Heart left ventricle (tissue), 16 donors: ENCODE data around the gene NGEF. TPM values are rescaled to one million over a fixed set of nuclear protein-coding genes. Genes with fewer than 3 reads are reported as not detected.

Experiments
- ATAC-seq, 4 donors: fragments of 200-7000 bp; cut with Tn5 transposase; one replicate each; pipeline ENCODE4 v1.9.1; 2020 to 2022; ENCODE audit warnings: moderate library complexity in 4 of 4, mild to moderate bottlenecking in 3 of 4, moderate number of reproducible peaks in 1 of 4
- DNase-seq, 5 donors: peaks; one replicate each; pipeline ENCODE4 v3.0.0-alpha.2; 2020
- H3K27ac ChIP-seq, 12 donors: fragments of 200-600 bp; sonication (generic) in 4 of 12; one replicate each; pipeline versions ENCODE4 v1.5.0 to v1.8.0; 2016 to 2022; ENCODE audit warnings: mild to moderate bottlenecking in 2 of 12
- H3K27me3 ChIP-seq, 9 donors: fragments of 200-600 bp; sonication (generic) in 2 of 9; one replicate each; pipeline versions ENCODE4 v1.5.1 to v1.8.0; 2016 to 2022; ENCODE audit warnings: mild to moderate bottlenecking in 3 of 9
- H3K36me3 ChIP-seq, 9 donors: fragments of 200-600 bp; sonication (generic) in 2 of 9; one replicate each; pipeline versions ENCODE4 v1.5.0 to v1.8.0; 2018 to 2022; ENCODE audit warnings: mild to moderate bottlenecking in 2 of 9
- H3K4me1 ChIP-seq, 12 donors: fragments of 200-600 bp; sonication (generic) in 4 of 12; one replicate each; pipeline versions ENCODE4 v1.5.0 to v1.8.0; 2016 to 2022; ENCODE audit warnings: mild to moderate bottlenecking in 3 of 12
- H3K4me3 ChIP-seq, 12 donors: fragments of 200-600 bp; sonication (generic) in 4 of 12; one replicate each; pipeline versions ENCODE4 v1.5.0 to v1.8.0; 2017 to 2022; ENCODE audit warnings: mild to moderate bottlenecking in 9 of 12, moderate library complexity in 4 of 12
- H3K9me3 ChIP-seq, 12 donors: fragments of 200-600 bp; sonication (generic) in 4 of 12; one replicate each; pipeline versions ENCODE4 v1.5.0 to v1.8.0; 2016 to 2022; ENCODE audit warnings: mild to moderate bottlenecking in 1 of 12
- POLR2A ChIP-seq, 2 donors: fragments of 450-650 bp; IDR thresholded peaks; one replicate each; pipeline ENCODE4 v1.6.1; 2017; ENCODE audit warnings: antibody characterized with exemption in 2 of 2, mild to moderate bottlenecking in 2 of 2, moderate library complexity in 2 of 2
- WGBS, 4 donors: extraction: QIAGEN DNeasy Blood & Tissue Kit in 2 of 4; methylation state at CpG; one replicate each; pipeline versions ENCODE4 v1.1.5 to v1.1.7; 2013 to 2018; 5-methylcytosine and 5-hydroxymethylcytosine counted together
- intact Hi-C, 10 donors: fragments of 100-400 bp; cut with DNase I; formaldehyde crosslinking; loops; one replicate each; pipeline versions ENCODE4 v1.11.1 to v1.14.2; 2022
- polyA plus RNA-seq, 2 donors: library from polyadenylated mRNA; stranded (reverse); fragments of 200-250 nt; gene quantifications; one replicate each; pipeline ENCODE4 v1.2.3, GENCODE V29; 2013
- total RNA-seq, 9 donors: library from RNA; depleted of rRNA in 2 of 9; stranded (reverse); fragments of >200 nt in 2 of 9; fragmentation: NEBNext Ultra II Directional in 3 of 9; extraction: Animal tissue kit (Norgen Biotek cat#: 25700) in 3 of 9; gene quantifications; one replicate each; pipeline versions ENCODE4 v1.1.0 to v1.2.4, GENCODE V29; 2016 to 2023
- TF ChIP-seq, protein P1 (sequence below), 12 donors: fragments of 200-600 bp; sonication (generic) in 4 of 12; IDR thresholded peaks; one replicate each; pipeline versions ENCODE4 v1.5.0 to v1.8.0; 2018 to 2022; ENCODE audit warnings: antibody characterized with exemption in 12 of 12, mild to moderate bottlenecking in 5 of 12
- donor health status: ischemic (EF 13 %, LVEDD 7.1; RV severe dilation, severe dysfunction).
- donor health status: healthy with polysubstance abuse.
- donor health status: DM: no; HTN: yes; CAD: no.
- donor health status: DM: no; HTN: no; CAD: no.
- donor health status: ischemic (EF 25% LVEDD 6.9; RV normal size, moderate dysfunction).
- donor health status: ischemic (EF 25% LVEDD 5.7; RV mildly dilated, moderate dysfunction).
- donor health status: healthy.
- donor health status: DM: yes; HTN: yes; CAD: no.
- donor health status: ischemic (EF 35%, LVEDD 5.7; RV mildly dilated, moderate dysfunction).
- donor health status: nonischemic (EF 11% LVEDD 7.7; RV severe dilation, severe dysfunction).
- donor health status: DM: yes; HTN: yes; CAD: no.
- donor health status: PGD.
- donor health status: ischemic (EF 29% LVEDD 5.4; RV normal size, mild dysfunction).
- donor health status: nonischemic (EF 23%, LVEDD 6.1; RV moderate dilation, normal function).

NGEF gene
- total and polyA plus RNA-seq, 11 donors, result 0.15 to 0.62 (median 0.42) TPM; not detected in 4

- WGBS, 4 donors, result 82 to 89% (median 88%) methylated on average over 9 of the region's 9 CpGs
Observed at GRCh38 chr2:232860593-232861241, 152.3 kb downstream of the NGEF start.

DNA sequence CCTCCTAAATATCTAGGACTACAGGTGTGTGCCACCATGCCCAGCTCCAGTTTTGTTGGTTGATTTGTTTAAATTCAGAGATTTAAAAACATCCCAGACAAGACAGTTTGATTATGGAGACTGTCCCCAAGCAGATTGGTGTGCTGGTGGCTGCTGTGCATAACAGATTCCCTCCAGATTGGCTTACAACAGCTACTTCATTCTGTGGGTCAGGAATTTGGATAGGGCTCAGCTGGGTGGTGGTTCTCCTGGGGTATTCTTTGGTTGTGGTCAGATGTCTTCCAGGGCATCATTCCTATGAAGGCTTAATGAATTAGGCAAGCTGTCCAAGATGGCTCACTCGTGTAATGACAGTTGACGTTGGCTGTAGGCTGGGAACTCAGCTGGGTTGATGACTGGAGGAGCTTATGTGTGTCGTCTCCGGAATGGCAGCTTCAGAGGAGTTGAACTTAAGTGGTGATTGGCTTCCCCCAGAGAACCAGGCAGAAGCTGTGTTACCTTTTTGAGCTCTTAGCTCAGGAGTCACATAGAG, 153.6 kb downstream of the NGEF start:
- Histone ChIP-seq H3K27me3 (no peaks in the 10 kb centered on the region), H3K4me1 (no peaks in the 10 kb centered on the region), H3K36me3 (peaks cover 0 to 70% (median 59%) of the 10 kb centered on the region in 9 donors), H3K4me3 (no peak overlapping the region), H3K27ac (no peak overlapping the region), H3K9me3 (no peaks in the 10 kb centered on the region)
- no peak for ATAC-seq
- 78 to 97% (median 92%) methylated on average over 4 of the region's 4 CpGs for WGBS, 4 donors
- intact Hi-C loops, result loop anchor here in 7 of 10 donors (5.0 to 10.0 kb wide), 4 partner anchors 165 to 393 kb away; partner anchors contain the start of genes ATG16L1 (in 2 of the 7) and NEU2 (in 1 of the 7)
- DNase-seq, result no peak
- TF ChIP-seq POLR2A (IDR thresholded peaks at IDR 0.05), result no peak
- TF ChIP-seq, protein P1, sequence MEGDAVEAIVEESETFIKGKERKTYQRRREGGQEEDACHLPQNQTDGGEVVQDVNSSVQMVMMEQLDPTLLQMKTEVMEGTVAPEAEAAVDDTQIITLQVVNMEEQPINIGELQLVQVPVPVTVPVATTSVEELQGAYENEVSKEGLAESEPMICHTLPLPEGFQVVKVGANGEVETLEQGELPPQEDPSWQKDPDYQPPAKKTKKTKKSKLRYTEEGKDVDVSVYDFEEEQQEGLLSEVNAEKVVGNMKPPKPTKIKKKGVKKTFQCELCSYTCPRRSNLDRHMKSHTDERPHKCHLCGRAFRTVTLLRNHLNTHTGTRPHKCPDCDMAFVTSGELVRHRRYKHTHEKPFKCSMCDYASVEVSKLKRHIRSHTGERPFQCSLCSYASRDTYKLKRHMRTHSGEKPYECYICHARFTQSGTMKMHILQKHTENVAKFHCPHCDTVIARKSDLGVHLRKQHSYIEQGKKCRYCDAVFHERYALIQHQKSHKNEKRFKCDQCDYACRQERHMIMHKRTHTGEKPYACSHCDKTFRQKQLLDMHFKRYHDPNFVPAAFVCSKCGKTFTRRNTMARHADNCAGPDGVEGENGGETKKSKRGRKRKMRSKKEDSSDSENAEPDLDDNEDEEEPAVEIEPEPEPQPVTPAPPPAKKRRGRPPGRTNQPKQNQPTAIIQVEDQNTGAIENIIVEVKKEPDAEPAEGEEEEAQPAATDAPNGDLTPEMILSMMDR (IDR thresholded peaks at IDR 0.05), result no peak

More at GRCh38 chr2:232860593-232861241, 152.3 kb downstream of the NGEF start:
- Histone ChIP-seq H3K4me3 (no peak overlapping the region), H3K9me3 (no peaks in the 10 kb centered on the region), H3K36me3 (peaks cover 0 to 58% (median 50%) of the 10 kb centered on the region in 9 donors), H3K27ac (no peak overlapping the region), H3K4me1 (no peaks in the 10 kb centered on the region), H3K27me3 (no peaks in the 10 kb centered on the region)
- no peak for DNase-seq
- TF ChIP-seq POLR2A (IDR thresholded peaks at IDR 0.05), result no peak
- TF ChIP-seq, protein P1 (IDR thresholded peaks at IDR 0.05), result no peak
- no peak for ATAC-seq
- intact Hi-C loops, result loop anchor here in 1 of 10 donors (10.0 kb wide), 1 partner anchor 154 kb away; the partner anchor contains the start of gene NGEF

- WGBS, 4 donors, result 67 to 84% (median 82%) methylated on average over 4 of the region's 4 CpGs
- DNase-seq (no peak), ATAC-seq (no peak)
- no peak for TF ChIP-seq POLR2A (IDR thresholded peaks at IDR 0.05)
- TF ChIP-seq, protein P1 (IDR thresholded peaks at IDR 0.05), result no peak
- Histone ChIP-seq H3K9me3 (no peaks in the 10 kb centered on the region), H3K4me3 (no peak overlapping the region), H3K4me1 (peaks cover 0 to 14% (median 0%) of the 10 kb centered on the region in 12 donors), H3K27ac (no peak overlapping the region), H3K27me3 (no peaks in the 10 kb centered on the region), H3K36me3 (peaks cover 0 to 92% (median 63%) of the 10 kb centered on the region in 9 donors)
- intact Hi-C loops, result loop anchor here in 7 of 10 donors (5.0 to 10.0 kb wide), 4 partner anchors 168 to 395 kb away; partner anchors contain the start of genes ATG16L1 (in 2 of the 7) and NEU2 (in 1 of the 7)
Observed at GRCh38 chr2:232857158-232857563, 155.9 kb downstream of the NGEF start.

DNA sequence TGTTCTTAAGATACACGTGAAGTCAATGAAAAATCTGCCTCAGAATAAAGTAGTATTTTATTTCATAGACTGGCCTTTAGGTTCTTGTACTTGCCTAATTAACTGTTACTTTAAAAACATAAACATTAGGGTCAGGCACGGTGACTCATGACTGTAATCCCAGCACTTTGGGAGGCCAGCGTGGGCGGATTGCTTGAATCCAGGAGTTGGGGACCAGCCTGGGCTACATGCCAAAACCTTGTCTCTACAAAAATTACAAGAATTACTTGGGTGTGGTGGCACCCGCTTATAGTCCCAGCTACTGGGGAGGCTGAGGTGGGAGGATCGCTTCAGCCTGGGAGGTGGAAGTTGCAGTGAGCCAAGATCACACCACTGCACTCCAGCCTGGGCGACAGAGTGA, 159.0 kb downstream of the NGEF start:
- H3K4me3 ChIP-seq, result no peak overlapping the region
- peaks cover 0 to 17% (median 0%) of the 10 kb centered on the region in 12 donors for H3K4me1 ChIP-seq
- intact Hi-C loops, result loop anchor here in 9 of 10 donors (5.0 to 10.0 kb wide), 4 partner anchors 171 to 398 kb away; partner anchors contain the start of genes ATG16L1 (in 4 of the 9) and NEU2 (in 1 of the 9)
- peaks cover 0 to 98% (median 72%) of the 10 kb centered on the region in 9 donors for H3K36me3 ChIP-seq
- ATAC-seq, result no peak
- H3K27me3 ChIP-seq, result no peaks in the 10 kb centered on the region
- H3K9me3 ChIP-seq, result no peaks in the 10 kb centered on the region
- no peak for TF ChIP-seq POLR2A (IDR thresholded peaks at IDR 0.05)
- TF ChIP-seq, protein P1 (IDR thresholded peaks at IDR 0.05), result no peak
- DNase-seq, result no peak
- 55 to 65% (median 58%) methylated on average over 7 of the region's 7 CpGs for WGBS, 4 donors
- H3K27ac ChIP-seq, result peak overlapping the region in 1 of 12 donors; percentile 10
